ENCODE data around the gene CACNA2D3. TPM values are rescaled to one million over a fixed set of nuclear protein-coding genes. Genes with fewer than 3 reads are reported as not detected.
A peak's percentile ranks its signal among the peaks of the same experiment; 100 is the strongest.

CACNA2D3 gene
- total and polyA plus RNA-seq, 4 donors = 0.38 to 2.5 (median 1.1) TPM

GRCh38 chr3:54374214-54374852 lies 252.0 kb downstream of the CACNA2D3 start:
- WGBS, 2 donors = 41 to 57% methylated on average over 8 of the region's 8 CpGs
- no peaks in the 10 kb centered on the region for H3K27me3 ChIP-seq (ENCODE audit: control insufficient read depth in 3 of 3, insufficient read depth in 3 of 3, low read length in 2 of 3)
- no peak for TF ChIP-seq CTCF (IDR thresholded peaks at IDR 0.05; ENCODE audit: control extremely low read depth, extremely low read depth)
- no peak overlapping the region for H3K9ac ChIP-seq (ENCODE audit: insufficient read depth in 1 of 2, low read length in 2 of 2)
- H3K4me1 ChIP-seq (ENCODE audit: control insufficient read depth in 5 of 5, insufficient read depth in 5 of 5, low read length in 5 of 5) = peaks cover 0 to 24% (median 0%) of the 10 kb centered on the region in 5 donors
- no peaks in the 10 kb centered on the region for H3K36me3 ChIP-seq (ENCODE audit: control insufficient read depth in 4 of 4, insufficient read depth in 4 of 4, low read length in 4 of 4)
- H3K4me3 ChIP-seq = no peak overlapping the region
- H3K9me3 ChIP-seq (ENCODE audit: control insufficient read depth in 4 of 4, insufficient read depth in 3 of 4, low read length in 3 of 4) = no peaks in the 10 kb centered on the region
- H3K27ac ChIP-seq (ENCODE audit: low read depth in 1 of 2, low read length in 1 of 2) = no peak overlapping the region
- ATAC-seq (ENCODE audit: insufficient read depth, low FRiP score) = no peak
- DNase-seq = peak in 1 of 3 donors; percentile 20

DNA sequence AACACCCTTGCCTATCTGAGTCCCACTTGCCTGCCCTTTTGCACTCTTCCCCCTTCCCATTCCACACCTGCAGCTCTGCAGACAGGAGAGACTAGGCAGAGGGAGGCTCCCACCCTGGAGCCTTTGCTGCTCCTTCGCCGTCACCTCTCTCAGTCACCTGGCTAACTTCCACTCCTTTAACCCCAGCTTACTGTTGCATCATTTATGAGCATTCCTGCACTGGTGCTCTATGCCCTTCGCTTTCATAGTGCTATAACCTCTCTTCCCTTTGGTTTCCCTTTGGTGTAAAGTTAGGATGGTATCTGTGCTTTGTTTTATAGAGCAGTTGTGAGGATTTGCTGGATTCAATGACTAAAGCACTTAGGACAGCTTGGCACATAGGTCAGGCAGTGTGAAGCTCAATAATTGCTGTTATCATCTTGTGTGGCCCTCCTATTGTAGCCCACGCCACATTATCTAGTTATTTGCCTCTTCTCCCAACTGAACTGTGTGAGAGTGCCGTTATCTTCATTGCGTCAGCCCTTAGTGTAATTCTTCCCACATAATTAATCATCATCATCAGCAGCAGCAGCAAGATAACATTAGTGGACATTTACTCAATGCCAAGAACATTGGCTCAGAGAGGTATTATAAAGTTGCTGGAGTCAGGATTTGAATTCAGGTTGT lies 253.9 kb downstream of the CACNA2D3 start:
- Histone ChIP-seq H3K36me3 (ENCODE audit: control insufficient read depth in 4 of 4, insufficient read depth in 4 of 4, low read length in 4 of 4) (no peaks in the 10 kb centered on the region), H3K9me3 (ENCODE audit: control insufficient read depth in 4 of 4, insufficient read depth in 3 of 4, low read length in 3 of 4) (no peaks in the 10 kb centered on the region), H3K4me1 (ENCODE audit: control insufficient read depth in 5 of 5, insufficient read depth in 5 of 5, low read length in 5 of 5) (peaks cover 0 to 24% (median 0%) of the 10 kb centered on the region in 5 donors), H3K4me3 (no peak overlapping the region), H3K27me3 (ENCODE audit: control insufficient read depth in 3 of 3, insufficient read depth in 3 of 3, low read length in 2 of 3) (no peaks in the 10 kb centered on the region), H3K27ac (ENCODE audit: low read depth in 1 of 2, low read length in 1 of 2) (no peak overlapping the region), H3K9ac (ENCODE audit: insufficient read depth in 1 of 2, low read length in 2 of 2) (no peak overlapping the region)
- no peak for TF ChIP-seq CTCF (IDR thresholded peaks at IDR 0.05; ENCODE audit: control extremely low read depth, extremely low read depth)
- 64 to 66% methylated on average over 6 of the region's 6 CpGs for WGBS, 2 donors
- no peak for ATAC-seq (ENCODE audit: insufficient read depth, low FRiP score)
- peak in 2 of 3 donors; percentile 66 to 73 for DNase-seq

GRCh38 chr3:54376939-54377578 lies 254.7 kb downstream of the CACNA2D3 start:
- 55 to 80% methylated on average over 4 of the region's 4 CpGs for WGBS, 2 donors
- H3K4me3 ChIP-seq = no peak overlapping the region
- no peaks in the 10 kb centered on the region for H3K9me3 ChIP-seq (ENCODE audit: control insufficient read depth in 4 of 4, insufficient read depth in 3 of 4, low read length in 3 of 4)
- no peaks in the 10 kb centered on the region for H3K36me3 ChIP-seq (ENCODE audit: control insufficient read depth in 4 of 4, insufficient read depth in 4 of 4, low read length in 4 of 4)
- peaks cover 0 to 23% (median 0%) of the 10 kb centered on the region in 5 donors for H3K4me1 ChIP-seq (ENCODE audit: control insufficient read depth in 5 of 5, insufficient read depth in 5 of 5, low read length in 5 of 5)
- DNase-seq (peak in 2 of 3 donors; percentile 81 to 89), ATAC-seq (ENCODE audit: insufficient read depth, low FRiP score) (no peak)
- H3K27me3 ChIP-seq (ENCODE audit: control insufficient read depth in 3 of 3, insufficient read depth in 3 of 3, low read length in 2 of 3) = no peaks in the 10 kb centered on the region
- H3K9ac ChIP-seq (ENCODE audit: insufficient read depth in 1 of 2, low read length in 2 of 2) = no peak overlapping the region
- TF ChIP-seq CTCF (IDR thresholded peaks at IDR 0.05; ENCODE audit: control extremely low read depth, extremely low read depth) = no peak
- H3K27ac ChIP-seq (ENCODE audit: low read depth in 1 of 2, low read length in 1 of 2) = no peak overlapping the region
